IMR-90 (cell line): Measurements from ENCODE around the gene DCTN5. TPM values are rescaled to one million over a fixed set of nuclear protein-coding genes. Genes with fewer than 3 reads are reported as not detected.

ENCODE experiments used
- ATAC-seq: fragments of 200-7000 bp; cut with Tn5 transposase; 2 replicates; pipeline ENCODE4 v1.9.1; 2020; ENCODE audit warnings: low read depth, mild to moderate bottlenecking, moderate library complexity
- BruUV-seq: library from RNA; stranded (reverse); fragments of 400-500 nt; replicated peaks from 2 replicates; lab custom pipeline; 2021; lab: Mats Ljungman, UMichigan
- CTCF ChIA-PET: fragments of 300-600 bp; formaldehyde crosslinking; extraction: SDS; loops from one replicate; lab custom pipeline; 2021; ENCODE audit warnings: antibody characterized with exemption; lab: Yijun Ruan, JAX
- POLR2A ChIA-PET: fragments of 300-600 bp; sonication (Branson Sonifier 250); formaldehyde crosslinking; loops from one replicate; lab custom pipeline; 2022; ENCODE audit warnings: antibody characterized with exemption; ENCODE audit not compliant: unreplicated experiment; lab: Charles Lee
- DNase-seq: peaks from one replicate; pipeline ENCODE4 v3.0.0; 2013
- H2AFZ ChIP-seq: replicated peaks from 2 replicates; pipeline ENCODE3; 2013; ENCODE audit warnings: low read length, mild to moderate bottlenecking; ENCODE audit not compliant: poor library complexity
- H2AK5ac ChIP-seq: 2 replicates; pipeline ENCODE4 v1.6.1; 2013; ENCODE audit warnings: low read depth, low read length, inconsistent platforms
- H2AK9ac ChIP-seq: replicated peaks from 2 replicates; pipeline ENCODE3; 2013; ENCODE audit warnings: mild to moderate bottlenecking, low read depth, low read length, moderate library complexity; ENCODE audit not compliant: poor library complexity
- H2BK120ac ChIP-seq: 2 replicates; pipeline ENCODE4 v1.6.1; 2013; ENCODE audit warnings: low read depth, low read length, inconsistent platforms
- H2BK15ac ChIP-seq: 3 replicates; pipeline ENCODE4 v1.6.1; 2013; ENCODE audit warnings: low read depth, low read length, inconsistent platforms
- H2BK20ac ChIP-seq: 2 replicates; pipeline ENCODE4 v1.6.1; 2013; ENCODE audit warnings: low read depth, mild to moderate bottlenecking, inconsistent platforms, low read length, moderate library complexity
- H2BK5ac ChIP-seq: 2 replicates; pipeline ENCODE4 v1.6.1; 2013; ENCODE audit warnings: mild to moderate bottlenecking, low read depth, low read length, inconsistent platforms; ENCODE audit not compliant: poor library complexity, severe bottlenecking
- H3K14ac ChIP-seq: replicated peaks from 2 replicates; pipeline ENCODE4 v1.6.1; 2013; ENCODE audit warnings: low read depth, low read length, inconsistent platforms
- H3K18ac ChIP-seq: 2 replicates; pipeline ENCODE4 v1.6.1; 2013; ENCODE audit warnings: low read depth, low read length, control low read depth
- H3K23ac ChIP-seq: 2 replicates; pipeline ENCODE4 v1.6.1; 2013; ENCODE audit warnings: low read depth, low read length, inconsistent platforms
- H3K27ac ChIP-seq: 2 replicates; pipeline ENCODE4 v1.5.1; 2013; ENCODE audit warnings: mild to moderate bottlenecking, control low read depth, low read length; ENCODE audit not compliant: insufficient read depth
- H3K27me3 ChIP-seq: 2 replicates; pipeline ENCODE4 v1.6.1; 2013; ENCODE audit warnings: low read length; ENCODE audit not compliant: control insufficient read depth, insufficient read depth
- H3K36me3 ChIP-seq: 2 replicates; pipeline ENCODE4 v1.6.1; 2013; ENCODE audit warnings: low read length, mixed read lengths; ENCODE audit not compliant: control insufficient read depth, insufficient read depth
- H3K4ac ChIP-seq: 2 replicates; pipeline ENCODE4 v1.6.1; 2013; ENCODE audit warnings: low read depth, low read length, inconsistent platforms
- H3K4me1 ChIP-seq: 2 replicates; pipeline ENCODE4 v1.6.1; 2013; ENCODE audit warnings: low read length, mixed read lengths; ENCODE audit not compliant: control insufficient read depth, insufficient read depth
- H3K4me2 ChIP-seq: 2 replicates; pipeline ENCODE4 v1.6.1; 2013; ENCODE audit warnings: low read depth, mild to moderate bottlenecking, control low read depth, low read length, moderate library complexity
- H3K4me3 ChIP-seq: 2 replicates; pipeline ENCODE4 v1.5.1; 2013; ENCODE audit warnings: low read depth, mild to moderate bottlenecking, control low read depth, low read length, moderate library complexity; ENCODE audit not compliant: insufficient read depth
- H3K56ac ChIP-seq: 2 replicates; pipeline ENCODE4 v1.6.1; 2013; ENCODE audit warnings: low read length, inconsistent platforms; ENCODE audit not compliant: insufficient read depth; ENCODE audit errors: extremely low read depth
- H3K79me1 ChIP-seq, 2 experiments: 2 replicates each; pipeline ENCODE4 v1.6.1; 2013; ENCODE audit warnings: low read length in 2 of 2, inconsistent platforms in 1 of 2, low read depth in 1 of 2
- H3K9ac ChIP-seq: 2 replicates; pipeline ENCODE4 v1.6.1; 2013; ENCODE audit warnings: low read depth, low read length, control low read depth
- H3K9me1 ChIP-seq: 2 replicates; pipeline ENCODE4 v1.6.1; 2013; ENCODE audit warnings: low read length, inconsistent platforms; ENCODE audit not compliant: insufficient read depth
- H3K9me3 ChIP-seq: 2 replicates; pipeline ENCODE4 v1.6.1; 2013; ENCODE audit warnings: low read length; ENCODE audit not compliant: control insufficient read depth, insufficient read depth
- H4K20me1 ChIP-seq: 2 replicates; pipeline ENCODE4 v1.6.1; 2013; ENCODE audit warnings: low read length, inconsistent platforms; ENCODE audit not compliant: insufficient read depth
- H4K5ac ChIP-seq: 2 replicates; pipeline ENCODE4 v1.6.1; 2013; ENCODE audit warnings: mild to moderate bottlenecking, low read depth, low read length, control low read depth
- H4K8ac ChIP-seq, 2 experiments: 2 replicates each; pipeline ENCODE4 v1.6.1; 2013; ENCODE audit warnings: low read depth in 2 of 2, low read length in 2 of 2, control low read depth in 1 of 2, inconsistent platforms in 1 of 2
- H4K91ac ChIP-seq: 2 replicates; pipeline ENCODE4 v1.6.1; 2013; ENCODE audit warnings: low read depth, low read length, inconsistent platforms; ENCODE audit not compliant: insufficient read depth
- NFE2L2 ChIP-seq: fragments of 150-350 bp; IDR thresholded peaks from 2 replicates; pipeline ENCODE4 v1.6.1; 2016; ENCODE audit warnings: low read depth, mild to moderate bottlenecking, low read length
- dilution Hi-C: fragments of 300-500 bp; cut with HindIII; formaldehyde crosslinking; loops from one replicate; pipeline ENCODE4 v1.14.3; 2018; ENCODE audit warnings: low sequenced_read_pairs; ENCODE audit not compliant: unreplicated experiment
- in situ Hi-C: fragments of 300-500 bp; cut with MboI; formaldehyde crosslinking; loops from 3 replicates; pipeline ENCODE4 v1.14.3; 2019; ENCODE audit warnings: low sequenced_read_pairs, inconsistent platforms, mixed read lengths
- intact Hi-C: fragments of 100-400 bp; cut with micrococcal nuclease; formaldehyde crosslinking; loops from 2 replicates; pipeline ENCODE4 v1.10.0; 2022
- polyA plus RNA-seq, 3 experiments: library from polyadenylated mRNA; depleted of rRNA; stranded (reverse); fragments of >200 nt; gene quantifications; 2 replicates each; pipeline ENCODE4 v1.2.3, GENCODE V29; 2012; ENCODE audit warnings: low replicate concordance in 1 of 3
- total RNA-seq: library from RNA; depleted of rRNA; stranded (reverse); fragments of >200 nt; gene quantifications from 2 replicates; pipeline ENCODE4 v1.2.3, GENCODE V29; 2012
- TF ChIP-seq, protein P1 (sequence below): fragments of 150-350 bp; IDR thresholded peaks from 2 replicates; pipeline ENCODE4 v1.6.1; 2016; ENCODE audit warnings: low read depth, mild to moderate bottlenecking, low read length, moderate library complexity, borderline replicate concordance

DCTN5 gene
- total and polyA plus RNA-seq, 2 of the 4 experiments (the other 2 are of a cell fraction): 49.6 to 111 TPM

DNA sequence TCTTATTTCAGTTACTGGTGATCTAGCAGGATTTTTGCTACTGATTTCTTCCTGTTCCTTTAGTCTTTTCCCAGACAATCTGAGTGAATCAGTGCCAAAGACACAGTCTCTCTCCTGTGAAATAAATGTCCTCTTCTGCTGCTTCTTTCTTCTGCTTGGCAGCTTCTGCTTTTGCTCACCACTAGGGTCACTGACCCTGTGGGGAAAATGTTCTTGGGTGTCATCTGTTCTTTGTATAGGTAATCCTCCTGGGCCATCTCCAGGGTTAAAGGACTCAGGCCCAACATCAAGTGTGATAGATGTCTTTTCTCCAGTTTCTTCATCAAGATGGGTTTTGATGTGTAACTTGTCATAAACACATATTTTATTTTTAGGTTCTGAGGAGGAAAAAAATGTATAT is 5.3 kb upstream of the DCTN5 start:
- POLR2A ChIA-PET: no interaction called here
- Histone ChIP-seq H3K4me3 (no peak overlapping the region), H3K4me2 (no peak overlapping the region), H2AK9ac (no peak overlapping the region), H4K20me1 (no peaks in the 10 kb centered on the region), H3K9me3 (no peaks in the 10 kb centered on the region), H2AK5ac (no peak overlapping the region), H3K56ac (no peak overlapping the region), H3K27me3 (no peaks in the 10 kb centered on the region), H3K4ac (no peak overlapping the region), H4K91ac (no peak overlapping the region), H3K9ac (no peak overlapping the region), H3K36me3 (peaks cover 18% of the 10 kb centered on the region), H2BK15ac (no peak overlapping the region), H3K18ac (no peak overlapping the region), H3K14ac (no peak overlapping the region), H4K8ac (no peak overlapping the region), H3K4me1 (peaks cover 4% of the 10 kb centered on the region; the same call in 1 of the 2 replicates), H2AFZ (no peak overlapping the region), H3K23ac (no peak overlapping the region), H3K79me1 (peaks cover 19 to 22% of the 10 kb centered on the region in 2 experiments), H3K27ac (no peak overlapping the region), H2BK120ac (no peak overlapping the region), H3K9me1 (no peaks in the 10 kb centered on the region), H2BK5ac (no peak overlapping the region), H2BK20ac (no peak overlapping the region), H4K5ac (no peak overlapping the region)
- intact Hi-C loops: no loop called here
- ATAC-seq: no peak
- no peak for DNase-seq
- no peak for TF ChIP-seq NFE2L2
- TF ChIP-seq, protein P1, sequence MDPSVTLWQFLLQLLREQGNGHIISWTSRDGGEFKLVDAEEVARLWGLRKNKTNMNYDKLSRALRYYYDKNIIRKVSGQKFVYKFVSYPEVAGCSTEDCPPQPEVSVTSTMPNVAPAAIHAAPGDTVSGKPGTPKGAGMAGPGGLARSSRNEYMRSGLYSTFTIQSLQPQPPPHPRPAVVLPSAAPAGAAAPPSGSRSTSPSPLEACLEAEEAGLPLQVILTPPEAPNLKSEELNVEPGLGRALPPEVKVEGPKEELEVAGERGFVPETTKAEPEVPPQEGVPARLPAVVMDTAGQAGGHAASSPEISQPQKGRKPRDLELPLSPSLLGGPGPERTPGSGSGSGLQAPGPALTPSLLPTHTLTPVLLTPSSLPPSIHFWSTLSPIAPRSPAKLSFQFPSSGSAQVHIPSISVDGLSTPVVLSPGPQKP: no peak
- no TSS peak for BruUV-seq
- dilution Hi-C loops: no loop called here
- CTCF ChIA-PET: no interaction called here
- in situ Hi-C loops: no loop called here
